KMS-11 (cell line): ENCODE data around the gene DEFB112.

Source experiments
- H2AFZ ChIP-seq: fragments of 200-600 bp; sonication (generic); 2 replicates; pipeline ENCODE4 v1.6.1; 2016; ENCODE audit warnings: antibody characterized with exemption, mixed run types, low read depth
- H3K27ac ChIP-seq: fragments of 200-600 bp; sonication (generic); 2 replicates; pipeline ENCODE4 v1.6.1; 2016; ENCODE audit warnings: mild to moderate bottlenecking, mixed run types
- H3K27me3 ChIP-seq: fragments of 200-600 bp; sonication (generic); 2 replicates; pipeline ENCODE4 v1.6.1; 2017; ENCODE audit warnings: mild to moderate bottlenecking, low read depth, mixed run types, moderate library complexity; ENCODE audit not compliant: insufficient read depth
- H3K36me3 ChIP-seq: fragments of 200-600 bp; sonication (generic); 2 replicates; pipeline ENCODE4 v1.6.1; 2017; ENCODE audit warnings: mild to moderate bottlenecking, mixed run types; ENCODE audit not compliant: insufficient read depth
- H3K4me1 ChIP-seq: fragments of 200-600 bp; sonication (generic); 2 replicates; pipeline ENCODE4 v1.6.1; 2016; ENCODE audit warnings: mild to moderate bottlenecking, low read depth, mixed run types; ENCODE audit not compliant: poor library complexity, severe bottlenecking
- H3K4me2 ChIP-seq: fragments of 200-600 bp; sonication (generic); 2 replicates; pipeline ENCODE4 v1.7.0; 2016; ENCODE audit warnings: mild to moderate bottlenecking, mixed run types
- H3K4me3 ChIP-seq: fragments of 200-600 bp; sonication (generic); IDR thresholded peaks from 2 replicates; pipeline ENCODE4 v1.6.1; 2017; ENCODE audit warnings: low read depth, low read length, mixed read lengths; ENCODE audit not compliant: insufficient read depth
- H3K79me2 ChIP-seq: fragments of 200-600 bp; sonication (generic); 2 replicates; pipeline ENCODE4 v1.6.1; 2016; ENCODE audit warnings: low read depth, mixed run types; ENCODE audit not compliant: insufficient read depth
- H3K9ac ChIP-seq: fragments of 200-600 bp; sonication (generic); 2 replicates; pipeline ENCODE4 v1.6.1; 2016; ENCODE audit warnings: mild to moderate bottlenecking, mixed run types
- H4K20me1 ChIP-seq: fragments of 200-600 bp; sonication (generic); 2 replicates; pipeline ENCODE4 v1.6.1; 2016; ENCODE audit warnings: mild to moderate bottlenecking, mixed run types; ENCODE audit not compliant: insufficient read depth
- TF ChIP-seq, protein P1 (sequence below): fragments of 200-600 bp; sonication (generic); conservative IDR thresholded peaks from 2 replicates; pipeline ENCODE4 v1.6.1; 2017; ENCODE audit warnings: low read depth, mild to moderate bottlenecking, antibody characterized with exemption, low read length, moderate library complexity, mixed read lengths

DEFB112 gene

DNA sequence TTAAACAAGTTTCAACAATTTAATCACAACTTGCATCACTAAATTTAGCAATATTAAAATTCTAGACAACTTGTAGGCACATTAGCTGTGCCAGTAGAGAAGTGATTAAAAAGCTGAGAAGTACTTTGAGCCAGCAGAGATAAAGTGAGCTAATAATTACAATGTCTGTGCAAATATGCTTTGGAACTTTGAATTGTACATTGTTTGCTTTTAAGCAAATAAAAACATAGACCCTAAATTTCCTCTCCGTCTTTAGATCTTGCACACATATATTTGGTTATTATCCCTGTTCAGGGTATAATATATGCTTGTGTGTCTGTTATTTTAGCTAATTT, 44.2 kb upstream of the DEFB112 start:
- H2AFZ ChIP-seq, result no peak overlapping the region
- no peaks in the 10 kb centered on the region for H3K36me3 ChIP-seq
- H4K20me1 ChIP-seq, result no peaks in the 10 kb centered on the region
- no peaks in the 10 kb centered on the region for H3K4me1 ChIP-seq
- TF ChIP-seq, protein P1, sequence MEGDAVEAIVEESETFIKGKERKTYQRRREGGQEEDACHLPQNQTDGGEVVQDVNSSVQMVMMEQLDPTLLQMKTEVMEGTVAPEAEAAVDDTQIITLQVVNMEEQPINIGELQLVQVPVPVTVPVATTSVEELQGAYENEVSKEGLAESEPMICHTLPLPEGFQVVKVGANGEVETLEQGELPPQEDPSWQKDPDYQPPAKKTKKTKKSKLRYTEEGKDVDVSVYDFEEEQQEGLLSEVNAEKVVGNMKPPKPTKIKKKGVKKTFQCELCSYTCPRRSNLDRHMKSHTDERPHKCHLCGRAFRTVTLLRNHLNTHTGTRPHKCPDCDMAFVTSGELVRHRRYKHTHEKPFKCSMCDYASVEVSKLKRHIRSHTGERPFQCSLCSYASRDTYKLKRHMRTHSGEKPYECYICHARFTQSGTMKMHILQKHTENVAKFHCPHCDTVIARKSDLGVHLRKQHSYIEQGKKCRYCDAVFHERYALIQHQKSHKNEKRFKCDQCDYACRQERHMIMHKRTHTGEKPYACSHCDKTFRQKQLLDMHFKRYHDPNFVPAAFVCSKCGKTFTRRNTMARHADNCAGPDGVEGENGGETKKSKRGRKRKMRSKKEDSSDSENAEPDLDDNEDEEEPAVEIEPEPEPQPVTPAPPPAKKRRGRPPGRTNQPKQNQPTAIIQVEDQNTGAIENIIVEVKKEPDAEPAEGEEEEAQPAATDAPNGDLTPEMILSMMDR, result no peak
- H3K4me2 ChIP-seq, result no peak overlapping the region
- no peak overlapping the region for H3K4me3 ChIP-seq
- H3K27ac ChIP-seq, result no peak overlapping the region
- H3K27me3 ChIP-seq, result no peaks in the 10 kb centered on the region
- no peaks in the 10 kb centered on the region for H3K79me2 ChIP-seq
- no peak overlapping the region for H3K9ac ChIP-seq

DNA sequence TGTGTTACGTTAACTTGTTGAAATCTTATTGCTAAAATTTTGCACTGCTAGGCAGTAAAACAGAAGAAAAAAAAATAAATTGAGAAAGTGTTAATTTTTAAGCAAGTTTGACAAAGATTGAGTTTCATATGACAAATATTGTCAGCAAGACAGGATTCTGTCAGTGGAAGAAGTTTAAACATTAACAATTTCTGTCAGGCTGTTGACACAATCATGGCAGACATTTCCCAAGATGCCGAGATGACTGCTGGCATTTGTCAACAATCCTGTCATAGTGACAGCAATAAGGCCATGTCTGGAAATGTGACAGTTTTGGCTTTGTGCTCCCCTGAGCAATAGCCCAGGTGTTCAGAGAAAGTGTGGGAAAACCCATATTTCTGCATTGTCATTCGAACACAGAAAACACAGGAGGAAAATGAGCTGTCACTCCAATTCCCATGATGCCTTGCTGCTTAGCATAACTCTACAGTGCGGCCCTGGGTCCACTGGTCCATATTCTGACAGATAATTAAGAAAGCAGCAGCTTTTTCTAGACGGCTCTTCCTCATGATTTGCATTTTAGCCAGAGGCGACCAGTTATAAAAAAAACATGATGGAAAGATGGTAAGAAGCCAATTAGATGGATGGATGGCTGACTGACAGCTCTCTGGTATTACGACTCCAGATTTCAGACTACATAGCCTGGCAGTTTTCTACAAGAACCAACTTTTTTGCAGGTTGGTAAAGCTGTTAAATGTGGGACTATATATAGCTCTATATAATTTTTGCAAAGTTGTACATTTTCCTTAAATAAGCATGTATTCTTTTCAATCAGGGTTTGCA, 43.6 kb upstream of the DEFB112 start:
- Histone ChIP-seq H3K4me2 (no peak overlapping the region), H3K27me3 (no peaks in the 10 kb centered on the region), H4K20me1 (no peaks in the 10 kb centered on the region), H3K4me1 (no peaks in the 10 kb centered on the region), H3K4me3 (no peak overlapping the region), H3K9ac (no peak overlapping the region), H3K79me2 (no peaks in the 10 kb centered on the region), H2AFZ (no peak overlapping the region), H3K36me3 (no peaks in the 10 kb centered on the region), H3K27ac (no peak overlapping the region)
- TF ChIP-seq, protein P1, result no peak

DNA sequence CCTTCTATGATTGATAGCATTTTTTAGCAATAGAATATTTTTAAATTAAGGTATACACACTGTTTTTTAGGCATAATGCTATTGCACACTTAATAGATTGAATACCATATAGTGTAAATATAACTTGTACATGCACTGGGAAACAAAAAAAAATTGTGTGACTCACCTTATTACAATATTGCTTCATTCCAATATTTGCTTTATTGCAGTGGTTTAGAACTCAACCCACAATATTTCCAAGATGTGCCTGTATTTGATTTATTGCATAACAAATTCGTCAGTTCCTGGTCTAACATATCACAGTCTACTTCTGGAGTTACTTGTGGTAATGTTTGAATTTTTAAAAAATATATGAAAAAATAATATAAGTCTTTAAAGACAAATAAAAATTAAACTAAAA, 41.9 kb upstream of the DEFB112 start:
- Histone ChIP-seq H3K4me3 (no peak overlapping the region), H3K27ac (no peak overlapping the region), H3K27me3 (no peaks in the 10 kb centered on the region), H2AFZ (no peak overlapping the region), H3K36me3 (no peaks in the 10 kb centered on the region), H3K9ac (no peak overlapping the region), H3K79me2 (no peaks in the 10 kb centered on the region), H3K4me2 (no peak overlapping the region), H4K20me1 (no peaks in the 10 kb centered on the region), H3K4me1 (no peaks in the 10 kb centered on the region)
- TF ChIP-seq, protein P1, result no peak

DNA sequence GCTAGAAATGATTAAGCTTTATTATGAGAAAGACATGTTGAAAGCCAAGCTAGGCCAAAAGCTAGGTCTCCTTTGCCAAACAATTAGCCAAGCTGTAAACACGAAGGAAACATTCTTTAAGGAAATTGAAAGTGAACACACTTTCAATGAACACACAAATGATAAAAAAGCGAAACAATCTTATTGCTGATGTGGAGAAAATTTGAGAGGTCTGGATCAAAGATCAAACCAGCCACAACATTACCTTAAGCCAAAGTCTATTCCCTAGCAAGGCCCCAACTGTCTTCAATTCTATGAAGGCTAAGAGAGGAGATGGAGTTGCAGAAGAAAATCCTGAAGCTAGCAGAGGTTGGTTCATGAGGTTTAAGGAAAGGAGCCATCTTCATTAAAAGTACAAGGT, 40.2 kb upstream of the DEFB112 start:
- Histone ChIP-seq H4K20me1 (no peaks in the 10 kb centered on the region), H3K27ac (no peak overlapping the region), H3K9ac (no peak overlapping the region), H3K4me3 (no peak overlapping the region), H3K4me2 (no peak overlapping the region), H3K27me3 (no peaks in the 10 kb centered on the region), H3K79me2 (no peaks in the 10 kb centered on the region), H3K36me3 (no peaks in the 10 kb centered on the region), H3K4me1 (no peaks in the 10 kb centered on the region), H2AFZ (no peak overlapping the region)
- TF ChIP-seq, protein P1, result no peak
